MCF 10A (cell line): ENCODE data around the gene BAX. TPM values are rescaled to one million over a fixed set of nuclear protein-coding genes. Genes with fewer than 3 reads are reported as not detected.

ENCODE experiments used
- BruUV-seq: library from RNA; stranded (reverse); fragments of 400-500 nt; replicated peaks from 2 replicates; lab custom pipeline; 2021; lab: Mats Ljungman, UMichigan
- CTCF ChIA-PET: fragments of 300-600 bp; sonication (Branson Sonifier 250); formaldehyde crosslinking; extraction: SDS; loops from one replicate; lab custom pipeline; 2021; ENCODE audit warnings: antibody characterized with exemption, inconsistent platforms; lab: Yijun Ruan, JAX
- POLR2A ChIA-PET: fragments of 300-600, 350-650 bp; sonication (Branson Sonifier 250); formaldehyde crosslinking; extraction: SDS; loops from one replicate; lab custom pipeline; 2020; ENCODE audit warnings: antibody characterized with exemption, inconsistent platforms; lab: Yijun Ruan, JAX
- DNase-seq: peaks from one replicate; pipeline ENCODE4 v3.0.0-alpha.2; 2018; ENCODE audit not compliant: unreplicated experiment
- H3K27ac Mint-ChIP-seq: one replicate; pipeline ENCODE4 v1.8.0; 2022; ENCODE audit warnings: mild to moderate bottlenecking, low read depth, mixed read lengths; ENCODE audit not compliant: unreplicated experiment
- H3K27me3 Mint-ChIP-seq: one replicate; pipeline ENCODE4 v1.8.0; 2022; ENCODE audit warnings: mixed read lengths; ENCODE audit not compliant: insufficient read depth, unreplicated experiment
- H3K36me3 Mint-ChIP-seq: one replicate; pipeline ENCODE4 v1.8.0; 2022; ENCODE audit warnings: mild to moderate bottlenecking, moderate library complexity, mixed read lengths; ENCODE audit not compliant: insufficient read depth, unreplicated experiment
- H3K4me1 Mint-ChIP-seq: one replicate; pipeline ENCODE4 v1.8.0; 2022; ENCODE audit warnings: mixed read lengths; ENCODE audit not compliant: insufficient read depth, unreplicated experiment
- H3K4me3 Mint-ChIP-seq: one replicate; pipeline ENCODE4 v1.8.0; 2022; ENCODE audit warnings: mild to moderate bottlenecking, moderate library complexity, mixed read lengths; ENCODE audit not compliant: unreplicated experiment
- H3K9me3 Mint-ChIP-seq: one replicate; pipeline ENCODE4 v1.8.0; 2022; ENCODE audit warnings: mixed read lengths; ENCODE audit not compliant: unreplicated experiment
- intact Hi-C: fragments of 100-400 bp; cut with micrococcal nuclease; formaldehyde crosslinking; loops from 2 replicates; pipeline ENCODE4 v1.14.1; 2022
- microRNA-seq: library from miRNA; unstranded; fragments of <30 nt; microRNA quantifications from one replicate; pipeline ENCODE4 v1.2.0, GENCODE V29; 2022
- total RNA-seq: library from RNA; stranded (reverse); gene quantifications from 2 replicates; pipeline ENCODE4 v1.2.3, GENCODE V29; 2022
- TF ChIP-seq, protein P1 (sequence below): fragments of 200-600 bp; IDR thresholded peaks from one replicate; pipeline ENCODE4 v1.8.0; 2022; ENCODE audit warnings: antibody characterized with exemption, mild to moderate bottlenecking; ENCODE audit not compliant: unreplicated experiment

The BAX gene
- total RNA-seq, 1 experiment from 2014 or later = 152 TPM

DNA sequence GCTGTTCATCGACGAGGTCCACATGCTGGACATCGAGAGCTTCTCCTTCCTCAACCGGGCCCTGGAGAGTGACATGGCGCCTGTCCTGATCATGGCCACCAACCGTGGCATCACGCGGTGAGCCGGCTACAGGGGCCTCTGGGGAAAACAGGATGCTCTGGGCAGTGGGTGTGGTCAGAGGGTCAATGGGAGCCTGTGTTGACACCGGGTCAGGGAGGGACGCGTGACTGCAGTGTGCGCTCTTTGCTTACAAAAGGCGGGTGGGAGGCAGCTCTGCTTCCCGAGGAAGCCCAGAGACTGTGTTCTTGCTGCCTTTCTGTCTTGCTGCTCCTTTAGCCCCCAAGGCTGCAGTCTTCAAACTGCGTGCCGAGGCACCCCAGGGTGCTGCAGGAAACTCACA lies 56.5 kb downstream of the BAX start:
- Mint-ChIP-seq H3K36me3 (peaks cover 69% of the 10 kb centered on the region), H3K4me1 (no peaks in the 10 kb centered on the region), H3K9me3 (no peaks in the 10 kb centered on the region), H3K27me3 (no peaks in the 10 kb centered on the region), H3K27ac (no peak overlapping the region), H3K4me3 (no peak overlapping the region)
- no TSS peak for BruUV-seq
- POLR2A ChIA-PET = no interaction called here
- intact Hi-C loops = no loop called here
- CTCF ChIA-PET = interaction anchor here (0.6 kb wide), 1 partner anchor 336 kb away, joined by 3 read pairs; no protein-coding TSS in a partner anchor
- no peak for DNase-seq
- TF ChIP-seq, protein P1, sequence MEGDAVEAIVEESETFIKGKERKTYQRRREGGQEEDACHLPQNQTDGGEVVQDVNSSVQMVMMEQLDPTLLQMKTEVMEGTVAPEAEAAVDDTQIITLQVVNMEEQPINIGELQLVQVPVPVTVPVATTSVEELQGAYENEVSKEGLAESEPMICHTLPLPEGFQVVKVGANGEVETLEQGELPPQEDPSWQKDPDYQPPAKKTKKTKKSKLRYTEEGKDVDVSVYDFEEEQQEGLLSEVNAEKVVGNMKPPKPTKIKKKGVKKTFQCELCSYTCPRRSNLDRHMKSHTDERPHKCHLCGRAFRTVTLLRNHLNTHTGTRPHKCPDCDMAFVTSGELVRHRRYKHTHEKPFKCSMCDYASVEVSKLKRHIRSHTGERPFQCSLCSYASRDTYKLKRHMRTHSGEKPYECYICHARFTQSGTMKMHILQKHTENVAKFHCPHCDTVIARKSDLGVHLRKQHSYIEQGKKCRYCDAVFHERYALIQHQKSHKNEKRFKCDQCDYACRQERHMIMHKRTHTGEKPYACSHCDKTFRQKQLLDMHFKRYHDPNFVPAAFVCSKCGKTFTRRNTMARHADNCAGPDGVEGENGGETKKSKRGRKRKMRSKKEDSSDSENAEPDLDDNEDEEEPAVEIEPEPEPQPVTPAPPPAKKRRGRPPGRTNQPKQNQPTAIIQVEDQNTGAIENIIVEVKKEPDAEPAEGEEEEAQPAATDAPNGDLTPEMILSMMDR = no peak

Small RNA genes lying within 50 kb of the gene (microRNA-seq; reads per million reads assigned to microRNA genes)
- gene MIR6798 = 0.53 reads per million

Other genes starting within 250 kb of the BAX start
- 0.22 and 0.65 TPM in 2 replicates for gene MAMSTR, start 235.2 kb upstream of the BAX start, total RNA-seq
- gene RASIP1, start 214.3 kb upstream of the BAX start, total RNA-seq = 1.9 and 3.0 TPM in 2 replicates
- 3.5 and 4.2 TPM in 2 replicates for gene IZUMO1, start 208.0 kb upstream of the BAX start, total RNA-seq
- gene FUT1, start 202.2 kb upstream of the BAX start, total RNA-seq = 10.5 and 14.7 TPM in 2 replicates
- 0.49 and 0.93 TPM in 2 replicates for gene FGF21, start 199.4 kb upstream of the BAX start, total RNA-seq
- 40.7 and 48.2 TPM in 2 replicates for gene BCAT2, start 143.8 kb upstream of the BAX start, total RNA-seq
- 0.26 and 0.32 TPM in 2 replicates for gene HSD17B14, start 118.4 kb upstream of the BAX start, total RNA-seq
- gene PLEKHA4, start 86.3 kb upstream of the BAX start, total RNA-seq = 10.1 and 11.9 TPM in 2 replicates
- gene PPP1R15A, start 82.5 kb upstream of the BAX start, total RNA-seq = 207 and 248 TPM in 2 replicates
- gene TULP2, start 56.1 kb upstream of the BAX start, total RNA-seq = not detected in 2 replicates
- 61.4 and 76.8 TPM in 2 replicates for gene NUCB1, start 54.6 kb upstream of the BAX start, total RNA-seq
- not detected in 2 replicates for gene DHDH, start 21.2 kb upstream of the BAX start, total RNA-seq
- 275 and 390 TPM in 2 replicates for gene FTL, start 10.4 kb downstream of the BAX start, total RNA-seq
- 29.7 and 42.7 TPM in 2 replicates for gene GYS1, start 38.4 kb downstream of the BAX start, total RNA-seq
- 126 and 156 TPM in 2 replicates for gene RUVBL2, start 39.0 kb downstream of the BAX start, total RNA-seq
- gene LHB, start 62.2 kb downstream of the BAX start, total RNA-seq = not detected in 2 replicates
- not detected in 2 replicates for gene CGB3, start 69.5 kb downstream of the BAX start, total RNA-seq
- gene CGB2, start 77.0 kb downstream of the BAX start, total RNA-seq = not detected in 2 replicates
- not detected in 2 replicates for gene CGB1, start 82.0 kb downstream of the BAX start, total RNA-seq
- not detected in 2 replicates for gene CGB5, start 89.0 kb downstream of the BAX start, total RNA-seq
- 1.3 TPM in 1 of 2 replicates, not detected in the other for gene CGB8, start 94.2 kb downstream of the BAX start, total RNA-seq
- gene CGB7, start 102.9 kb downstream of the BAX start, total RNA-seq = 2.3 and 2.5 TPM in 2 replicates
- gene NTF4, start 109.9 kb downstream of the BAX start, total RNA-seq = 6.0 and 7.8 TPM in 2 replicates
- gene KCNA7, start 117.8 kb downstream of the BAX start, total RNA-seq = not detected in 2 replicates
- 199 and 200 TPM in 2 replicates for gene SNRNP70, start 130.6 kb downstream of the BAX start, total RNA-seq
- 2.6 and 3.2 TPM in 2 replicates for gene LIN7B, start 159.5 kb downstream of the BAX start, total RNA-seq
- 2.4 and 3.2 TPM in 2 replicates for gene C19orf73, start 164.3 kb downstream of the BAX start, total RNA-seq
- 6.7 and 8.0 TPM in 2 replicates for gene PPFIA3, start 164.7 kb downstream of the BAX start, total RNA-seq
- gene HRC, start 200.5 kb downstream of the BAX start, total RNA-seq = not detected in 2 replicates
- 21.2 and 21.4 TPM in 2 replicates for gene TRPM4, start 202.9 kb downstream of the BAX start, total RNA-seq